Ishikawa (cell line): Measurements from ENCODE around the gene GAS1.

ENCODE experiments used
- CEBPB ChIP-seq: IDR thresholded peaks from 2 replicates; pipeline ENCODE4 v1.6.1; 2012
- CREB1 ChIP-seq: IDR thresholded peaks from 2 replicates; pipeline ENCODE4 v1.6.1; 2012; ENCODE audit warnings: low read depth
- EGR1 ChIP-seq: IDR thresholded peaks from 2 replicates; pipeline ENCODE4 v1.6.1; 2012
- EP300 ChIP-seq: IDR thresholded peaks from 2 replicates; pipeline ENCODE4 v1.6.1; 2012; ENCODE audit warnings: borderline replicate concordance
- FOXM1 ChIP-seq: IDR thresholded peaks from 2 replicates; pipeline ENCODE4 v1.6.1; 2012; ENCODE audit warnings: low read depth, borderline replicate concordance
- NFIC ChIP-seq: IDR thresholded peaks from 2 replicates; pipeline ENCODE4 v1.6.1; 2012
- RAD21 ChIP-seq: IDR thresholded peaks from 2 replicates; pipeline ENCODE4 v1.6.1; 2012; ENCODE audit warnings: low read depth
- TAF1 ChIP-seq: IDR thresholded peaks from 2 replicates; pipeline ENCODE4 v1.6.1; 2012; ENCODE audit warnings: low read depth, mild to moderate bottlenecking
- TCF12 ChIP-seq: IDR thresholded peaks from 2 replicates; pipeline ENCODE4 v1.6.1; 2012; ENCODE audit warnings: low read depth
- TEAD4 ChIP-seq: IDR thresholded peaks from 2 replicates; pipeline ENCODE4 v1.6.1; 2012
- YY1 ChIP-seq: IDR thresholded peaks from 2 replicates; pipeline ENCODE4 v1.6.1; 2012; ENCODE audit warnings: low read depth
- ZBTB7A ChIP-seq: IDR thresholded peaks from 2 replicates; pipeline ENCODE4 v1.6.1; 2012; ENCODE audit warnings: low read depth
- TF ChIP-seq, protein P1 (sequence below): IDR thresholded peaks from 2 replicates; pipeline ENCODE4 v1.6.1; 2012
- TF ChIP-seq, protein P2 (sequence below): IDR thresholded peaks from 2 replicates; pipeline ENCODE4 v1.6.1; 2012; ENCODE audit warnings: low read depth, mild to moderate bottlenecking
- TF ChIP-seq, protein P3 (sequence below): IDR thresholded peaks from 2 replicates; pipeline ENCODE4 v1.6.1; 2012

The GAS1 gene, protein sequence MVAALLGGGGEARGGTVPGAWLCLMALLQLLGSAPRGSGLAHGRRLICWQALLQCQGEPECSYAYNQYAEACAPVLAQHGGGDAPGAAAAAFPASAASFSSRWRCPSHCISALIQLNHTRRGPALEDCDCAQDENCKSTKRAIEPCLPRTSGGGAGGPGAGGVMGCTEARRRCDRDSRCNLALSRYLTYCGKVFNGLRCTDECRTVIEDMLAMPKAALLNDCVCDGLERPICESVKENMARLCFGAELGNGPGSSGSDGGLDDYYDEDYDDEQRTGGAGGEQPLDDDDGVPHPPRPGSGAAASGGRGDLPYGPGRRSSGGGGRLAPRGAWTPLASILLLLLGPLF

DNA sequence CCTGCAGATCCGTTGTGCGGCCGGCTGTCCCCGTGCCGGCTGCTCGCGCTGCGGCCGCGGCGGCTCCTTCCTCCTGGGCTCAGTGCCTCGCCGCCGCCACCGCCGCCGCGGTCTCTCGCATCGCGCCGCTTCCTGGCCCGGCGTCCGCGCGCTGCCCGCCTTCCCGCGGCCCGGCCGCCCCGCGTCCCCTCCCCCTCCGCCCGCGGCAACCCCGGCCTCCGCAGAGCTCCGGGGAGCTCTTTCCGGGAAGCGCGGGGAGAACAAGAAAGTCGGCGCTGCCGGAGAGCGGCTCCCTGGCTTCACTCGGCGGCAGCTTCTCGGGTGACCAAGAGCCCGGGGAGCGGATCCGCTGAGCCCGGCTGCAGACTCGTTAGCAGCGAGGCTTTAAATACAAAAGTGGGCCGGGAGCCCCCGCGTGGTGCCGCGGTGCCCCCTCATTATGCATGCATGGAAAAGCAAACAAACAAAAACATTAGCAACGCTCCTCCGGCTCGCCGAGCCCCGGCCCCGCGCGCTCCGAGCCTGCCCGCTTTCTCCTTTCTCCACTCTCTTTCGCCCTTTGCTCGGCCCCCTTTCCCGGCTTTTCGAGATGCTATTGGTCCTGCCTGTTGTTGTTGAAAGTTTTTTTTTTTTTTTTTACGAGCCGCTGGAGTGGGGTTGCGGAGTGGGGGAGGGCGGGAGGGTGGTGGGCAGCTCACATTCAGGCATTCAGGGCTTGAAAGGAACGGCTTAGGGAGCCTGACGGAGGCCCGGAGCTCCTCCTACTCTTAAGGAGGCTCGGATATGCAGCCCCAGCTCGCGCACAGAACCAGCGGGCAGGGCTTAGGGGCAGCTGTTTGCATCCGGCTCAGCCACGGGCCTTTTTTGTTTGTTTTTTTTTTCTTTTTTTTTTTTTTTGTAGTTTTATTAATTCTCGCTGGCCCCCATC, at the start of gene GAS1:
Gene GAS1 (minus strand): TSS at position 361 of the 928 bp plus-strand sequence. CDS start 727 bp downstream, outside the sequence.
- TF ChIP-seq, protein P1, sequence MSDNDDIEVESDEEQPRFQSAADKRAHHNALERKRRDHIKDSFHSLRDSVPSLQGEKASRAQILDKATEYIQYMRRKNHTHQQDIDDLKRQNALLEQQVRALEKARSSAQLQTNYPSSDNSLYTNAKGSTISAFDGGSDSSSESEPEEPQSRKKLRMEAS = peak; percentile 34; the same call in 1 of the 2 replicates
- no peak for TF ChIP-seq EP300

DNA sequence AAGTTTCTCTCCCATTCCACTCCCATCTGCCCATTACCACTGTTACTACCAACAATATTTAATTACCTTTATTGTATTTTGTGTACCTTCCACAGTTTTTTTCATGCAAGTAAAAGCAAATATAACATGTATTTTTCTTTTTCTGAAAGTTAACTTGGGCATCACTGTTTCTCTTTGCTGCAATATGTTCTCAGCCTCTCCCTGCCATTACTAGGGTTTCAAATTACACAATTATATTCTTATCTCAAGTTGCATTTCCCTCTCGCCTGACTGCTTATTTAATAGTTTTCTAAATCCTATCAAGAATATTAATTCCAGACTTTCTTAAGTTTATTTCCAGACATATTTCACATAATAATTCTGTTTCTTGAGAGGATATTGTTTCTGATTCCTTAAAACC, 46.9 kb upstream of the GAS1 start:
- TF ChIP-seq TAF1 = no peak
- no peak for TF ChIP-seq FOXM1
- TF ChIP-seq, protein P2, sequence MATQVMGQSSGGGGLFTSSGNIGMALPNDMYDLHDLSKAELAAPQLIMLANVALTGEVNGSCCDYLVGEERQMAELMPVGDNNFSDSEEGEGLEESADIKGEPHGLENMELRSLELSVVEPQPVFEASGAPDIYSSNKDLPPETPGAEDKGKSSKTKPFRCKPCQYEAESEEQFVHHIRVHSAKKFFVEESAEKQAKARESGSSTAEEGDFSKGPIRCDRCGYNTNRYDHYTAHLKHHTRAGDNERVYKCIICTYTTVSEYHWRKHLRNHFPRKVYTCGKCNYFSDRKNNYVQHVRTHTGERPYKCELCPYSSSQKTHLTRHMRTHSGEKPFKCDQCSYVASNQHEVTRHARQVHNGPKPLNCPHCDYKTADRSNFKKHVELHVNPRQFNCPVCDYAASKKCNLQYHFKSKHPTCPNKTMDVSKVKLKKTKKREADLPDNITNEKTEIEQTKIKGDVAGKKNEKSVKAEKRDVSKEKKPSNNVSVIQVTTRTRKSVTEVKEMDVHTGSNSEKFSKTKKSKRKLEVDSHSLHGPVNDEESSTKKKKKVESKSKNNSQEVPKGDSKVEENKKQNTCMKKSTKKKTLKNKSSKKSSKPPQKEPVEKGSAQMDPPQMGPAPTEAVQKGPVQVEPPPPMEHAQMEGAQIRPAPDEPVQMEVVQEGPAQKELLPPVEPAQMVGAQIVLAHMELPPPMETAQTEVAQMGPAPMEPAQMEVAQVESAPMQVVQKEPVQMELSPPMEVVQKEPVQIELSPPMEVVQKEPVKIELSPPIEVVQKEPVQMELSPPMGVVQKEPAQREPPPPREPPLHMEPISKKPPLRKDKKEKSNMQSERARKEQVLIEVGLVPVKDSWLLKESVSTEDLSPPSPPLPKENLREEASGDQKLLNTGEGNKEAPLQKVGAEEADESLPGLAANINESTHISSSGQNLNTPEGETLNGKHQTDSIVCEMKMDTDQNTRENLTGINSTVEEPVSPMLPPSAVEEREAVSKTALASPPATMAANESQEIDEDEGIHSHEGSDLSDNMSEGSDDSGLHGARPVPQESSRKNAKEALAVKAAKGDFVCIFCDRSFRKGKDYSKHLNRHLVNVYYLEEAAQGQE = no peak
- TF ChIP-seq NFIC = no peak
- no peak for TF ChIP-seq ZBTB7A
- no peak for TF ChIP-seq EGR1
- TF ChIP-seq CREB1 = no peak
- TF ChIP-seq RAD21 = no peak
- TF ChIP-seq CEBPB = no peak
- TF ChIP-seq, protein P1 = no peak
- TF ChIP-seq TCF12 = no peak
- TF ChIP-seq YY1 = no peak
- no peak for TF ChIP-seq TEAD4
- no peak for TF ChIP-seq EP300
- TF ChIP-seq, protein P3, sequence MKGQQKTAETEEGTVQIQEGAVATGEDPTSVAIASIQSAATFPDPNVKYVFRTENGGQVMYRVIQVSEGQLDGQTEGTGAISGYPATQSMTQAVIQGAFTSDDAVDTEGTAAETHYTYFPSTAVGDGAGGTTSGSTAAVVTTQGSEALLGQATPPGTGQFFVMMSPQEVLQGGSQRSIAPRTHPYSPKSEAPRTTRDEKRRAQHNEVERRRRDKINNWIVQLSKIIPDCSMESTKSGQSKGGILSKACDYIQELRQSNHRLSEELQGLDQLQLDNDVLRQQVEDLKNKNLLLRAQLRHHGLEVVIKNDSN = no peak

DNA sequence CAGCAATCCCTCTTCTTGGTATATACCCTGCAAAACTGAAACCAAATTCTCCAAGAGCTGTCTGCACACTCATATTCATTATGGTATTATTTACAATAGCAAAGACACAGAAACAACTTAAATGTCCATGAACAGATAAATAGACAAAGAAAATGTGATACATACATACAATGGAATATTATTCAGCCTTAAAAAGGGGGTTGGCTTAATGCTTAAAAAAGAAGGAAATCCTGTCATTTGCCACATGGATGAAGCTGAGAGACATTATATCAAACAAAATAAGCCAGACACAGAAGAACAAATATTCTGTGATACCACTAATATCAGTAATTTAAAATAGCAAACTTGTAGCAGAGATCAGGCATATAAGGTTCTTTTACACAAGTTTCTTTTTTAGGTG, 46.5 kb upstream of the GAS1 start:
- no peak for TF ChIP-seq ZBTB7A
- no peak for TF ChIP-seq RAD21
- TF ChIP-seq EP300 = no peak

DNA sequence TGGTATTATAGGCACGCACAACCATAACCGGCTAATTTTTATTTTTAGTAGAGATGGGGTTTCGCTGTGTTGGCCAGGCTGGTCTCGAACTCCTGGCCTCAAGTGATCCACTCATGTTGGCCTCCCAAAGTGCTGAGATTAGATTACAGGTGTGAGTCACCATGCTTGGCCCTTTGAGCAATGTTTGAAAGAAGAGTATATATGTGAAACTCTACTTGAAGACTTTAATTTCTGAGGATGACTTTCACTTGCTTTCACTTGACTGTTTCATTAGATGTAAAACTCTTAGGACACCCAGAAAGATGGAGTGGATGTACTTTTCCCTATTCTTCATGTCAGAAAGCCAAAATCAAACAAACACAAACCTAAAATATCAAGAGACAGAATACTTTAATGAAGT, 43.8 kb upstream of the GAS1 start:
- TF ChIP-seq, protein P3 = no peak
- no peak for TF ChIP-seq TAF1
- TF ChIP-seq CREB1 = no peak
- TF ChIP-seq TEAD4 = no peak
- no peak for TF ChIP-seq TCF12
- TF ChIP-seq ZBTB7A = no peak
- TF ChIP-seq, protein P2 = no peak
- no peak for TF ChIP-seq FOXM1
- TF ChIP-seq EGR1 = no peak
- TF ChIP-seq CEBPB = no peak
- TF ChIP-seq, protein P1 = no peak
- no peak for TF ChIP-seq NFIC
- no peak for TF ChIP-seq EP300
- no peak for TF ChIP-seq RAD21
- TF ChIP-seq YY1 = no peak

DNA sequence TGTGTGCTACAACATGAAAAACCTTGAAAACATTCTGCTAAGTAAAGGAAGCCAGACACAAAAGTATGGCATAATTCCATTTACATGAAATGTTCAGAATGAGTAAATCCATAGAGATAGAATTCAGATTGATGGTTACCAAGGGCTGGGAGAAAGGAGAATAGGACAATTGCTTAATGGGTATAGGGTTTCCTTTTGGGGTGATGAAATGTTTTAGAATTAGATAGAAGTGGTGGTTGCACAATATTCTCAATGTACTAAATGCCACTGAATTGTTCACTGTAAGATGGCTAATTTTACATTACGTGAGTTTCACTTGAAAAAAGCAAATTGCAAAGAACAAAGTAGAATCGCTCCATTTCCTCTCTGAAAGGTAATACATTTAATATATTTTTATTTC, 43.0 kb upstream of the GAS1 start:
- TF ChIP-seq EGR1 (no peak), YY1 (no peak), CEBPB (no peak), TEAD4 (no peak), TCF12 (no peak), EP300 (no peak), CREB1 (no peak), ZBTB7A (no peak), FOXM1 (no peak), TAF1 (no peak), RAD21 (no peak), NFIC (no peak)
- TF ChIP-seq, protein P3 = no peak
- TF ChIP-seq, protein P2 = no peak
- TF ChIP-seq, protein P1 = no peak
